RPMI7951 (cell line): Measurements from ENCODE around the gene EIF1B. TPM values are rescaled to one million over a fixed set of nuclear protein-coding genes. Genes with fewer than 3 reads are reported as not detected.

ENCODE experiments used
- DNase-seq: peaks from one replicate; pipeline ENCODE4 v3.0.0-alpha.2; 2012; ENCODE audit warnings: low read depth
- total RNA-seq: library from RNA; depleted of rRNA; stranded (reverse); fragments of >200 nt; shearing (Covaris generic); gene quantifications from 2 replicates; pipeline ENCODE4 v1.2.3, GENCODE V29; 2014; rRNA removed

Gene EIF1B
- total RNA-seq, 1 experiment from 2014 or later: 42.2 TPM

GRCh38 chr3:40340541-40341170 lies 31.1 kb downstream of the EIF1B start:
- DNase-seq: no peak

GRCh38 chr3:40341671-40342070 lies 32.2 kb downstream of the EIF1B start:
- no peak for DNase-seq

GRCh38 chr3:40350529-40350928 lies 41.0 kb downstream of the EIF1B start:
- DNase-seq: no peak

GRCh38 chr3:40355410-40355809 lies 45.9 kb downstream of the EIF1B start:
- no peak for DNase-seq

- DNase-seq: no peak
These were observed 48.9 kb downstream of the EIF1B start for GRCh38 chr3:40358454-40358853.

Other genes with a start within 250 kb of the EIF1B start
- not detected in 2 replicates for gene ENTPD3, start 77.5 kb downstream of the EIF1B start, total RNA-seq
- 458 and 469 TPM in 2 replicates for gene RPL14, start 147.6 kb downstream of the EIF1B start, total RNA-seq
- gene ZNF619, start 167.4 kb downstream of the EIF1B start, total RNA-seq: 6.3 and 7.6 TPM in 2 replicates
- 1.4 and 1.5 TPM in 2 replicates for gene ZNF620, start 196.3 kb downstream of the EIF1B start, total RNA-seq
- gene ZNF621, start 215.3 kb downstream of the EIF1B start, total RNA-seq: 10.8 and 11.0 TPM in 2 replicates